H1 (cell line): ENCODE data around the gene BCAS3. TPM values are rescaled to one million over a fixed set of nuclear protein-coding genes. Genes with fewer than 3 reads are reported as not detected.

Experiments
- ATF3 ChIP-seq: IDR thresholded peaks from 2 replicates; pipeline ENCODE4 v1.6.1; 2011; ENCODE audit warnings: low read depth, mild to moderate bottlenecking, low read length; ENCODE audit not compliant: insufficient read depth
- CHD1 ChIP-seq: IDR thresholded peaks from 2 replicates; pipeline ENCODE4 v1.6.1; 2012; ENCODE audit warnings: low read depth, low read length, improper control_type of control experiment
- CREB1 ChIP-seq: IDR thresholded peaks from 2 replicates; pipeline ENCODE4 v1.6.1; 2012; ENCODE audit warnings: inconsistent platforms
- SIN3A ChIP-seq, 2 experiments: IDR thresholded peaks in 1 of 2; conservative IDR thresholded peaks in 1 of 2; 2 replicates each; pipeline ENCODE4 v1.6.1; 2011 to 2012; ENCODE audit warnings: low read length in 2 of 2, improper control_type of control experiment in 1 of 2, low read depth in 1 of 2, mild to moderate bottlenecking in 1 of 2
- SP2 ChIP-seq: IDR thresholded peaks from 2 replicates; pipeline ENCODE4 v1.6.1; 2012; ENCODE audit warnings: mild to moderate bottlenecking, low read length, inconsistent platforms
- polyA plus RNA-seq, 7 experiments: library from polyadenylated mRNA; depleted of rRNA in 3 of 7; stranded (reverse) in 5 of 7; unstranded in 2 of 7; fragments of >200 nt in 5 of 7; fragments of 200-250 nt in 2 of 7; gene quantifications; 1 replicate in 5 of 7; 2 replicates in 1 of 7; 4 replicates in 1 of 7; pipeline versions ENCODE4 v1.2.1 to v1.2.3, GENCODE V29; 2011 to 2013; ENCODE audit warnings: missing spikeins in 2 of 7, mixed read lengths in 2 of 7
- total RNA-seq: library from RNA; stranded (reverse); fragmentation: NEBNext Ultra II Directional; extraction: Animal tissue kit (Norgen Biotek cat#: 25700); gene quantifications from 2 replicates; pipeline ENCODE4 v1.2.1, GENCODE V29; 2021

Gene BCAS3
- total and polyA plus RNA-seq, 2 of the 8 experiments (the other 6 are each of a cell fraction or from before 2014, with no cell fraction given) = 9.9 to 13.3 TPM

- TF ChIP-seq ATF3 (no peak), CREB1 (no peak), CHD1 (no peak), SP2 (no peak), SIN3A (conservative IDR thresholded peaks at IDR 0.05 in 1 of 2, IDR thresholded peaks at IDR 0.05 in 1 of 2; ENCODE audit: low read depth in 1 of 2, low read length in 2 of 2) (no peak)
Observed at GRCh38 chr17:60720763-60721531, 43.3 kb downstream of the BCAS3 start (continued).
